Measurements from ENCODE around the gene AKAP8. TPM values are rescaled to one million over a fixed set of nuclear protein-coding genes. Genes with fewer than 3 reads are reported as not detected.
"Not testable (repeated sequence)": the region's sequence is repeated elsewhere in the genome, so short reads cannot be mapped to it uniquely, and the experiment has no call there.

Gene AKAP8
- total and polyA plus RNA-seq, 10 donors: 13.9 to 51.3 (median 30.6) TPM

GRCh38 chr19:15398501-15399233, 19.1 kb upstream of the AKAP8 start:
- Histone ChIP-seq H3K27me3 (replicated peaks in 1 of 7) (no peaks in the 10 kb centered on the region), H3K4me1 (peaks cover 0 to 19% (median 2%) of the 10 kb centered on the region in 6 donors), H3K36me3 (peaks cover 3 to 100% (median 88%) of the 10 kb centered on the region in 6 donors), H3K4me3 (no peak overlapping the region), H3K9me3 (no peaks in the 10 kb centered on the region), H3K27ac (no peak overlapping the region)
- intact Hi-C loops (cut with DNase I; ENCODE audit: low total_unique reads): no loop called here
- no peak for DNase-seq
- WGBS, 5 donors: 92 to 95% (median 93%) methylated on average over 25 to 50 of the region's 50 CpGs
- TF ChIP-seq POLR2A (IDR thresholded peaks at IDR 0.05) (no peak), POLR2AphosphoS5 (IDR thresholded peaks at IDR 0.05) (peak in 1 of 3 donors; percentile 61)

GRCh38 chr19:15397782-15398181, 18.2 kb upstream of the AKAP8 start:
- Histone ChIP-seq H3K27ac (no peak overlapping the region), H3K4me1 (peaks cover 0 to 10% (median 0%) of the 10 kb centered on the region in 6 donors), H3K36me3 (peaks cover 3 to 100% (median 83%) of the 10 kb centered on the region in 6 donors), H3K9me3 (no peaks in the 10 kb centered on the region), H3K4me3 (no peak overlapping the region), H3K27me3 (replicated peaks in 1 of 7) (no peaks in the 10 kb centered on the region)
- DNase-seq: no peak
- TF ChIP-seq, protein P1, sequence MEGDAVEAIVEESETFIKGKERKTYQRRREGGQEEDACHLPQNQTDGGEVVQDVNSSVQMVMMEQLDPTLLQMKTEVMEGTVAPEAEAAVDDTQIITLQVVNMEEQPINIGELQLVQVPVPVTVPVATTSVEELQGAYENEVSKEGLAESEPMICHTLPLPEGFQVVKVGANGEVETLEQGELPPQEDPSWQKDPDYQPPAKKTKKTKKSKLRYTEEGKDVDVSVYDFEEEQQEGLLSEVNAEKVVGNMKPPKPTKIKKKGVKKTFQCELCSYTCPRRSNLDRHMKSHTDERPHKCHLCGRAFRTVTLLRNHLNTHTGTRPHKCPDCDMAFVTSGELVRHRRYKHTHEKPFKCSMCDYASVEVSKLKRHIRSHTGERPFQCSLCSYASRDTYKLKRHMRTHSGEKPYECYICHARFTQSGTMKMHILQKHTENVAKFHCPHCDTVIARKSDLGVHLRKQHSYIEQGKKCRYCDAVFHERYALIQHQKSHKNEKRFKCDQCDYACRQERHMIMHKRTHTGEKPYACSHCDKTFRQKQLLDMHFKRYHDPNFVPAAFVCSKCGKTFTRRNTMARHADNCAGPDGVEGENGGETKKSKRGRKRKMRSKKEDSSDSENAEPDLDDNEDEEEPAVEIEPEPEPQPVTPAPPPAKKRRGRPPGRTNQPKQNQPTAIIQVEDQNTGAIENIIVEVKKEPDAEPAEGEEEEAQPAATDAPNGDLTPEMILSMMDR (IDR thresholded peaks at IDR 0.05 in 8 of 11, conservative IDR thresholded peaks at IDR 0.05 in 3 of 11): no peak
- no peak for TF ChIP-seq POLR2A (IDR thresholded peaks at IDR 0.05)
- no peak for TF ChIP-seq POLR2AphosphoS5 (IDR thresholded peaks at IDR 0.05)
- WGBS, 5 donors: 76 to 85% (median 84%) methylated on average over 11 of the region's 11 CpGs
- intact Hi-C loops (cut with DNase I; ENCODE audit: low total_unique reads): no loop called here

GRCh38 chr19:15397236-15397635, 17.6 kb upstream of the AKAP8 start:
- no peak overlapping the region for H3K27ac ChIP-seq
- H3K4me3 ChIP-seq: no peak overlapping the region
- peaks cover 3 to 100% (median 82%) of the 10 kb centered on the region in 6 donors for H3K36me3 ChIP-seq
- no peak for DNase-seq
- 85 to 94% (median 87%) methylated on average over 6 of the region's 6 CpGs for WGBS, 5 donors
- intact Hi-C loops (cut with DNase I; ENCODE audit: low total_unique reads): no loop called here
- H3K4me1 ChIP-seq: peaks cover 0 to 5% (median 0%) of the 10 kb centered on the region in 6 donors
- no peaks in the 10 kb centered on the region for H3K9me3 ChIP-seq
- H3K27me3 ChIP-seq (replicated peaks in 1 of 7): no peaks in the 10 kb centered on the region
- TF ChIP-seq POLR2A (IDR thresholded peaks at IDR 0.05) (no peak), POLR2AphosphoS5 (IDR thresholded peaks at IDR 0.05) (no peak)
- TF ChIP-seq, protein P1 (IDR thresholded peaks at IDR 0.05 in 8 of 11, conservative IDR thresholded peaks at IDR 0.05 in 3 of 11): no peak

DNA sequence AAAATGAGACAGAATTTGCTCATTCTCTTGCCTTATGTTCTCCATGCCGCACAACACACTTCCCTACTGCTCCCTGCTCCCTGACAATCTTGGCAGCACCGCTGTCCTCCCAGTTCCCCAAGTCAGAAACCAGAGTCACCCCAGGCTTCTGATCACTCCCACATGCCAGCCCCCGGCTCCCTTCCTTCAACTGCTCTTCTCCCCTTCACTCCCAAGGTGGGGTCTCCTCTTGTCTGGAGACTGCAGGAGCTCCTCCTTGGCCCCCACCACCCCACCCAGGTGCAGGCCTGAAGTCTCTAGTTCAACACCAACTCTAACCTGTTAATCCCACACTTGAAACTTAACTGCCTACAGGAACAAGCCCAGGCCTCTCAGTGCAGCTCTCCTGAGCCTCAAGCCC, 16.8 kb upstream of the AKAP8 start:
- no peak for DNase-seq
- peaks cover 3 to 100% (median 84%) of the 10 kb centered on the region in 6 donors for H3K36me3 ChIP-seq
- H3K27ac ChIP-seq: no peak overlapping the region
- no peaks in the 10 kb centered on the region for H3K4me1 ChIP-seq
- no peaks in the 10 kb centered on the region for H3K9me3 ChIP-seq
- H3K27me3 ChIP-seq (replicated peaks in 1 of 7): no peaks in the 10 kb centered on the region
- TF ChIP-seq POLR2A (IDR thresholded peaks at IDR 0.05) (no peak), POLR2AphosphoS5 (IDR thresholded peaks at IDR 0.05) (no peak)
- TF ChIP-seq, protein P1 (IDR thresholded peaks at IDR 0.05 in 8 of 11, conservative IDR thresholded peaks at IDR 0.05 in 3 of 11): no peak
- 92 to 100% (median 96%) methylated on average over 3 of the region's 3 CpGs for WGBS, 5 donors
- intact Hi-C loops (cut with DNase I; ENCODE audit: low total_unique reads): no loop called here
- no peak overlapping the region for H3K4me3 ChIP-seq

DNA sequence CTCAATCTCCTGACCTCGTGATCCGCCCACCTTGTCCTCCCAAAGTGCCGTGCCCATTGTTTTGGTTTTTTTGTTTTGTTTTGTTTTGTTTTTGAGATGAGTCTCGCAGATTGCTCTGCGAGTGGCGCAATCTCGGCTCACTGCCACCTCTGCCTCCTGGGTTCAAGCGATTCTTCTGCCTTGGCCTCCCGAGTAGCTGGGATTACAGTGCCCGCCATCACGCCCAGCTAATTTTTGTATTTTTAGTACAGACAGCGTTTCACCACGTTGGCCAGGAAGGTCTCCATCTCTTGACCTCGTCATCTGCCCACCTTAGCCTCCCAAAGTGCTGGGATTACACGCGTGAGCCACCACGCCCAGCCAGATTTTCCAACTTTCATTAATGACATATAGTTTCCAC, 15.7 kb upstream of the AKAP8 start:
- H3K9me3 ChIP-seq; intact Hi-C loops (cut with DNase I; ENCODE audit: low total_unique reads); DNase-seq; H3K4me1 ChIP-seq; H3K4me3 ChIP-seq; H3K27ac ChIP-seq; H3K27me3 ChIP-seq (replicated peaks in 1 of 7): not testable (repeated sequence)
- H3K36me3 ChIP-seq: peaks cover 3 to 98% (median 72%) of the 10 kb centered on the region in 6 donors
- WGBS, 5 donors: 93 to 97% (median 96%) methylated on average over 17 of the region's 17 CpGs

Data from spleen (tissue), 11 donors.